IMR-90 (cell line): ENCODE results near the gene SLC6A9. TPM values are rescaled to one million over a fixed set of nuclear protein-coding genes. Genes with fewer than 3 reads are reported as not detected.

Experiments
- ATAC-seq: fragments of 200-7000 bp; cut with Tn5 transposase; 2 replicates; pipeline ENCODE4 v1.9.1; 2020; ENCODE audit warnings: low read depth, mild to moderate bottlenecking, moderate library complexity
- BruUV-seq: library from RNA; stranded (reverse); fragments of 400-500 nt; replicated peaks from 2 replicates; lab custom pipeline; 2021; lab: Mats Ljungman, UMichigan
- CTCF ChIA-PET: fragments of 300-600 bp; formaldehyde crosslinking; extraction: SDS; loops from one replicate; lab custom pipeline; 2021; ENCODE audit warnings: antibody characterized with exemption; lab: Yijun Ruan, JAX
- POLR2A ChIA-PET: fragments of 300-600 bp; sonication (Branson Sonifier 250); formaldehyde crosslinking; loops from one replicate; lab custom pipeline; 2022; ENCODE audit warnings: antibody characterized with exemption; ENCODE audit not compliant: unreplicated experiment; lab: Charles Lee
- DNase-seq: peaks from one replicate; pipeline ENCODE4 v3.0.0; 2013
- H2AFZ ChIP-seq: replicated peaks from 2 replicates; pipeline ENCODE3; 2013; ENCODE audit warnings: low read length, mild to moderate bottlenecking; ENCODE audit not compliant: poor library complexity
- H2AK5ac ChIP-seq: 2 replicates; pipeline ENCODE4 v1.6.1; 2013; ENCODE audit warnings: low read depth, low read length, inconsistent platforms
- H2AK9ac ChIP-seq: replicated peaks from 2 replicates; pipeline ENCODE3; 2013; ENCODE audit warnings: mild to moderate bottlenecking, low read depth, low read length, moderate library complexity; ENCODE audit not compliant: poor library complexity
- H2BK120ac ChIP-seq: 2 replicates; pipeline ENCODE4 v1.6.1; 2013; ENCODE audit warnings: low read depth, low read length, inconsistent platforms
- H2BK15ac ChIP-seq: 3 replicates; pipeline ENCODE4 v1.6.1; 2013; ENCODE audit warnings: low read depth, low read length, inconsistent platforms
- H2BK20ac ChIP-seq: 2 replicates; pipeline ENCODE4 v1.6.1; 2013; ENCODE audit warnings: low read depth, mild to moderate bottlenecking, inconsistent platforms, low read length, moderate library complexity
- H2BK5ac ChIP-seq: 2 replicates; pipeline ENCODE4 v1.6.1; 2013; ENCODE audit warnings: mild to moderate bottlenecking, low read depth, low read length, inconsistent platforms; ENCODE audit not compliant: poor library complexity, severe bottlenecking
- H3K14ac ChIP-seq: replicated peaks from 2 replicates; pipeline ENCODE4 v1.6.1; 2013; ENCODE audit warnings: low read depth, low read length, inconsistent platforms
- H3K18ac ChIP-seq: 2 replicates; pipeline ENCODE4 v1.6.1; 2013; ENCODE audit warnings: low read depth, low read length, control low read depth
- H3K23ac ChIP-seq: 2 replicates; pipeline ENCODE4 v1.6.1; 2013; ENCODE audit warnings: low read depth, low read length, inconsistent platforms
- H3K27ac ChIP-seq: 2 replicates; pipeline ENCODE4 v1.5.1; 2013; ENCODE audit warnings: mild to moderate bottlenecking, control low read depth, low read length; ENCODE audit not compliant: insufficient read depth
- H3K27me3 ChIP-seq: 2 replicates; pipeline ENCODE4 v1.6.1; 2013; ENCODE audit warnings: low read length; ENCODE audit not compliant: control insufficient read depth, insufficient read depth
- H3K36me3 ChIP-seq: 2 replicates; pipeline ENCODE4 v1.6.1; 2013; ENCODE audit warnings: low read length, mixed read lengths; ENCODE audit not compliant: control insufficient read depth, insufficient read depth
- H3K4ac ChIP-seq: 2 replicates; pipeline ENCODE4 v1.6.1; 2013; ENCODE audit warnings: low read depth, low read length, inconsistent platforms
- H3K4me1 ChIP-seq: 2 replicates; pipeline ENCODE4 v1.6.1; 2013; ENCODE audit warnings: low read length, mixed read lengths; ENCODE audit not compliant: control insufficient read depth, insufficient read depth
- H3K4me2 ChIP-seq: 2 replicates; pipeline ENCODE4 v1.6.1; 2013; ENCODE audit warnings: low read depth, mild to moderate bottlenecking, control low read depth, low read length, moderate library complexity
- H3K4me3 ChIP-seq: 2 replicates; pipeline ENCODE4 v1.5.1; 2013; ENCODE audit warnings: low read depth, mild to moderate bottlenecking, control low read depth, low read length, moderate library complexity; ENCODE audit not compliant: insufficient read depth
- H3K56ac ChIP-seq: 2 replicates; pipeline ENCODE4 v1.6.1; 2013; ENCODE audit warnings: low read length, inconsistent platforms; ENCODE audit not compliant: insufficient read depth; ENCODE audit errors: extremely low read depth
- H3K79me1 ChIP-seq, 2 experiments: 2 replicates each; pipeline ENCODE4 v1.6.1; 2013; ENCODE audit warnings: low read length in 2 of 2, inconsistent platforms in 1 of 2, low read depth in 1 of 2
- H3K9ac ChIP-seq: 2 replicates; pipeline ENCODE4 v1.6.1; 2013; ENCODE audit warnings: low read depth, low read length, control low read depth
- H3K9me1 ChIP-seq: 2 replicates; pipeline ENCODE4 v1.6.1; 2013; ENCODE audit warnings: low read length, inconsistent platforms; ENCODE audit not compliant: insufficient read depth
- H3K9me3 ChIP-seq: 2 replicates; pipeline ENCODE4 v1.6.1; 2013; ENCODE audit warnings: low read length; ENCODE audit not compliant: control insufficient read depth, insufficient read depth
- H4K20me1 ChIP-seq: 2 replicates; pipeline ENCODE4 v1.6.1; 2013; ENCODE audit warnings: low read length, inconsistent platforms; ENCODE audit not compliant: insufficient read depth
- H4K5ac ChIP-seq: 2 replicates; pipeline ENCODE4 v1.6.1; 2013; ENCODE audit warnings: mild to moderate bottlenecking, low read depth, low read length, control low read depth
- H4K8ac ChIP-seq, 2 experiments: 2 replicates each; pipeline ENCODE4 v1.6.1; 2013; ENCODE audit warnings: low read depth in 2 of 2, low read length in 2 of 2, control low read depth in 1 of 2, inconsistent platforms in 1 of 2
- H4K91ac ChIP-seq: 2 replicates; pipeline ENCODE4 v1.6.1; 2013; ENCODE audit warnings: low read depth, low read length, inconsistent platforms; ENCODE audit not compliant: insufficient read depth
- CEBPB ChIP-seq: IDR thresholded peaks from 2 replicates; pipeline ENCODE4 v1.6.1; 2012; ENCODE audit warnings: low read depth, low read length, improper control_type of control experiment
- FOS ChIP-seq: fragments of 150-350 bp; IDR thresholded peaks from 2 replicates; pipeline ENCODE4 v1.6.1; 2016; ENCODE audit warnings: low read depth, low read length
- MXI1 ChIP-seq: IDR thresholded peaks from 2 replicates; pipeline ENCODE4 v1.6.1; 2012; ENCODE audit warnings: low read depth, mild to moderate bottlenecking, low read length, moderate library complexity, borderline replicate concordance
- RFX5 ChIP-seq: IDR thresholded peaks from 2 replicates; pipeline ENCODE4 v1.8.0; 2012; ENCODE audit warnings: low read depth, mild to moderate bottlenecking, low read length, moderate library complexity
- SMC3 ChIP-seq: fragments of 150-350 bp; IDR thresholded peaks from 2 replicates; pipeline ENCODE4 v1.6.1; 2016; ENCODE audit warnings: low read depth, mild to moderate bottlenecking, antibody characterized with exemption, low read length, moderate library complexity
- WGBS, 2 experiments: methylation state at CpG; one replicate each; pipeline versions ENCODE4 v1.1.5 to v1.1.7; 2013; ENCODE audit warnings: missing lambda C conversion rate in 2 of 2; ENCODE audit not compliant: insufficient read length in 1 of 2; ENCODE audit errors: extremely low coverage in 2 of 2; 5-methylcytosine and 5-hydroxymethylcytosine counted together
- dilution Hi-C: fragments of 300-500 bp; cut with HindIII; formaldehyde crosslinking; loops from one replicate; pipeline ENCODE4 v1.14.3; 2018; ENCODE audit warnings: low sequenced_read_pairs; ENCODE audit not compliant: unreplicated experiment
- in situ Hi-C: fragments of 300-500 bp; cut with MboI; formaldehyde crosslinking; loops from 3 replicates; pipeline ENCODE4 v1.14.3; 2019; ENCODE audit warnings: low sequenced_read_pairs, inconsistent platforms, mixed read lengths
- intact Hi-C: fragments of 100-400 bp; cut with micrococcal nuclease; formaldehyde crosslinking; loops from 2 replicates; pipeline ENCODE4 v1.10.0; 2022
- polyA plus RNA-seq, 3 experiments: library from polyadenylated mRNA; depleted of rRNA; stranded (reverse); fragments of >200 nt; gene quantifications; 2 replicates each; pipeline ENCODE4 v1.2.3, GENCODE V29; 2012; ENCODE audit warnings: low replicate concordance in 1 of 3
- total RNA-seq: library from RNA; depleted of rRNA; stranded (reverse); fragments of >200 nt; gene quantifications from 2 replicates; pipeline ENCODE4 v1.2.3, GENCODE V29; 2012
- TF ChIP-seq, protein P1 (sequence below): fragments of 150-350 bp; IDR thresholded peaks from 2 replicates; pipeline ENCODE4 v1.6.1; 2016; ENCODE audit warnings: low read depth, mild to moderate bottlenecking, low read length, moderate library complexity, borderline replicate concordance

Gene SLC6A9
- total and polyA plus RNA-seq, 2 of the 4 experiments (the other 2 are of a cell fraction) = 2.0 to 6.6 TPM

GRCh38 chr1:43984855-43985254, 46.4 kb downstream of the SLC6A9 start:
- WGBS, 2 experiments = 100% methylated on average over 8 of the region's 16 CpGs; no CpG with 5 or more reads in 1 of the 2 experiments
- BruUV-seq = no TSS peak
- no peak overlapping the region for H4K8ac ChIP-seq
- H2BK15ac ChIP-seq = no peak overlapping the region
- no peak overlapping the region for H2BK5ac ChIP-seq
- no peak overlapping the region for H2AFZ ChIP-seq
- H3K56ac ChIP-seq = no peak overlapping the region
- H4K20me1 ChIP-seq = peaks cover 44% of the 10 kb centered on the region
- H2BK120ac ChIP-seq = no peak overlapping the region
- intact Hi-C loops = no loop called here
- H3K36me3 ChIP-seq = peaks cover 35% of the 10 kb centered on the region
- H3K27ac ChIP-seq = no peak overlapping the region
- H3K9me1 ChIP-seq = peaks cover 38% of the 10 kb centered on the region
- no peak overlapping the region for H3K4ac ChIP-seq
- H3K27me3 ChIP-seq = no peaks in the 10 kb centered on the region
- DNase-seq (no peak), ATAC-seq (no peak)
- no peak overlapping the region for H2BK20ac ChIP-seq
- H3K4me3 ChIP-seq = no peak overlapping the region
- H3K18ac ChIP-seq = no peak overlapping the region
- H2AK9ac ChIP-seq = no peak overlapping the region
- H3K79me1 ChIP-seq = peaks cover 24 to 53% of the 10 kb centered on the region in 2 experiments
- in situ Hi-C loops = no loop called here
- no peak overlapping the region for H4K5ac ChIP-seq
- no peak overlapping the region for H3K4me2 ChIP-seq
- dilution Hi-C loops = no loop called here
- H4K91ac ChIP-seq = no peak overlapping the region
- H3K9ac ChIP-seq = no peak overlapping the region
- no peak overlapping the region for H3K14ac ChIP-seq
- POLR2A ChIA-PET = no interaction called here
- H2AK5ac ChIP-seq = no peak overlapping the region
- TF ChIP-seq, protein P1, sequence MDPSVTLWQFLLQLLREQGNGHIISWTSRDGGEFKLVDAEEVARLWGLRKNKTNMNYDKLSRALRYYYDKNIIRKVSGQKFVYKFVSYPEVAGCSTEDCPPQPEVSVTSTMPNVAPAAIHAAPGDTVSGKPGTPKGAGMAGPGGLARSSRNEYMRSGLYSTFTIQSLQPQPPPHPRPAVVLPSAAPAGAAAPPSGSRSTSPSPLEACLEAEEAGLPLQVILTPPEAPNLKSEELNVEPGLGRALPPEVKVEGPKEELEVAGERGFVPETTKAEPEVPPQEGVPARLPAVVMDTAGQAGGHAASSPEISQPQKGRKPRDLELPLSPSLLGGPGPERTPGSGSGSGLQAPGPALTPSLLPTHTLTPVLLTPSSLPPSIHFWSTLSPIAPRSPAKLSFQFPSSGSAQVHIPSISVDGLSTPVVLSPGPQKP = no peak
- TF ChIP-seq CEBPB (no peak), RFX5 (no peak), MXI1 (no peak), FOS (no peak), SMC3 (no peak)
- no peaks in the 10 kb centered on the region for H3K9me3 ChIP-seq
- no peak overlapping the region for H3K23ac ChIP-seq
- H3K4me1 ChIP-seq = peaks cover 20% of the 10 kb centered on the region
- CTCF ChIA-PET = no interaction called here
